Astrocyte of the spinal cord (primary cell): ENCODE measurements around the gene ROBO2.

Experiments
- DNase-seq: peaks from one replicate; pipeline ENCODE4 v3.0.0; 2011; ENCODE audit warnings: low read depth, low spot score
- H3K4me3 ChIP-seq: 2 replicates; pipeline ENCODE4 v1.5.1; 2011; ENCODE audit warnings: low read depth, mild to moderate bottlenecking, low read length, moderate library complexity
- in situ Hi-C: cut with HindIII; loops from 2 replicates; pipeline ENCODE4 v1.10.0; 2017; ENCODE audit warnings: low sequenced_read_pairs
- TF ChIP-seq, protein P1 (sequence below): IDR thresholded peaks from 2 replicates; pipeline ENCODE4 v1.5.1; 2012; ENCODE audit warnings: low read depth, mild to moderate bottlenecking, low read length, inconsistent platforms

Gene ROBO2

GRCh38 chr3:77553240-77553639 lies 513.3 kb downstream of the ROBO2 start:
- H3K4me3 ChIP-seq: no peak overlapping the region
- TF ChIP-seq, protein P1, sequence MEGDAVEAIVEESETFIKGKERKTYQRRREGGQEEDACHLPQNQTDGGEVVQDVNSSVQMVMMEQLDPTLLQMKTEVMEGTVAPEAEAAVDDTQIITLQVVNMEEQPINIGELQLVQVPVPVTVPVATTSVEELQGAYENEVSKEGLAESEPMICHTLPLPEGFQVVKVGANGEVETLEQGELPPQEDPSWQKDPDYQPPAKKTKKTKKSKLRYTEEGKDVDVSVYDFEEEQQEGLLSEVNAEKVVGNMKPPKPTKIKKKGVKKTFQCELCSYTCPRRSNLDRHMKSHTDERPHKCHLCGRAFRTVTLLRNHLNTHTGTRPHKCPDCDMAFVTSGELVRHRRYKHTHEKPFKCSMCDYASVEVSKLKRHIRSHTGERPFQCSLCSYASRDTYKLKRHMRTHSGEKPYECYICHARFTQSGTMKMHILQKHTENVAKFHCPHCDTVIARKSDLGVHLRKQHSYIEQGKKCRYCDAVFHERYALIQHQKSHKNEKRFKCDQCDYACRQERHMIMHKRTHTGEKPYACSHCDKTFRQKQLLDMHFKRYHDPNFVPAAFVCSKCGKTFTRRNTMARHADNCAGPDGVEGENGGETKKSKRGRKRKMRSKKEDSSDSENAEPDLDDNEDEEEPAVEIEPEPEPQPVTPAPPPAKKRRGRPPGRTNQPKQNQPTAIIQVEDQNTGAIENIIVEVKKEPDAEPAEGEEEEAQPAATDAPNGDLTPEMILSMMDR: no peak
- in situ Hi-C loops: no loop called here
- no peak for DNase-seq

DNA sequence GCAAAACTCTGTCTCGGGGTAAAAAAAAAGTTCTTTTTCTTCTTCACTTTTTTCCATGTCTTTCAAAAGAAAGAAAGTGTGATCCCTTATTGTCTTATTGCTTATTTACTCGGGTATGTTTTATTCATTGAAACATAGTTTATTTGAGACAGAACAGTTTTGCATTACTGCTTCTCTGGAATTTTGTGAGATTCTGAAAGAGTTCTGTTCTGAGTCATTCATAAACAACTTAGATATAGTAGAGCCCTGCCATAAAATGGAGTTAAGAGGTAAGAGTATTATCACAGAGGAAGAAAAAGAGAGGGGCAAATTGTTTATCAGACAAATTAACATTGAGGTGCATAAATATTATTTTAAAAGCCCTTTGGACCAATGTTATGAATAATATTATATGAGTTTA lies 522.2 kb downstream of the ROBO2 start:
- no peak overlapping the region for H3K4me3 ChIP-seq
- DNase-seq: no peak
- in situ Hi-C loops: no loop called here
- TF ChIP-seq, protein P1: no peak

DNA sequence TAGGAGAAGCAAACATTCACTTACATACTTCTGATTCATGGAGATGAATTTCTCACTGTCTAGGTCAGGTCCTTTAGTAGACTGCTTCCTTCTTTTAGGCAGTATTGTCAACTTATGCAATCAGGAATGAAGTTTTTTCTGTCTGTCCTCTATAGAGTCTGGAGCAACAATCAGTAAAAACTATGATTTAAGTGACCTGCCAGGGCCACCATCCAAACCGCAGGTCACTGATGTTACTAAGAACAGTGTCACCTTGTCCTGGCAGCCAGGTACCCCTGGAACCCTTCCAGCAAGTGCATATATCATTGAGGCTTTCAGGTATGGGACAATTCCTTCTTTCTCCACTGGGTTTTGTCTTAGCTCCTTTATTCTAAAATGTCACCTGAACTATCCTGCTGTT lies 523.1 kb downstream of the ROBO2 start:
- TF ChIP-seq, protein P1: no peak
- no peak overlapping the region for H3K4me3 ChIP-seq
- in situ Hi-C loops: no loop called here
- no peak for DNase-seq

- H3K4me3 ChIP-seq: no peak overlapping the region
- in situ Hi-C loops: no loop called here
- TF ChIP-seq, protein P1: no peak
- DNase-seq: no peak
Observed at GRCh38 chr3:77566055-77566454, 526.2 kb downstream of the ROBO2 start.

DNA sequence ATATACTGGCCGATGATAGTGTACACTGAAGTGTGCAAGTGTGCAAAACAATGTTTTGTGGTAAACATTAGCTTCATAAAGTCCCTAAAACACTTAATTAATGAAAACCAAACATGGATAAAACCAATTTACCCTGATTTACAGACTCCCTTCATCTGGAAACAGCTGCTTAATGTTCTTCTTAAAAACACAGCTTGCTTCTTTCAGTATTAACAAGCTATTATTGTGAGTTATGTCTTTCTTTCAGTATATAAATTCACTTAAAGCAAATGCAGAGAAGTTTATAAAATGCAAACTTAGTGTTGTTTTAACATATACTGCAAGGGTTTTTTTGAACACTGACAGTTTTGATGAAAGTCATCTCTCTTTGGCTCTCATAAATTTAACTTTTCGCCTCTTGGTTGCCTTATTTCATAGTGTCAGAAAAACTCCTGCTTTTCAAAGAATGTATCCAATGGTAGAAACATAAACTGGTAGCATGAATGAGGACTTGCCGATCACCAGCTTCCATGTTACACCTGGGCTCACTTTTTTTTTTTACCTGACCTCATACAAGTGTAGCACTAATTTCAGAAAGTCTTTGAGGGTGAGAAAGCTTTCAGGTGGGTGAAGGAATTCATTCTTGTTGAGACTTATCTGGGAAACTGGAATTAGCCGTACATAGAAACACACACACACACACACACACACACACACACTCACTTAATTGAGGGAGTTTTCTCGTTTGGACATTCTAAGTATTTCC lies 532.2 kb downstream of the ROBO2 start:
- DNase-seq: no peak

GRCh38 chr3:77577264-77577663 lies 537.4 kb downstream of the ROBO2 start:
- H3K4me3 ChIP-seq: no peak overlapping the region
- TF ChIP-seq, protein P1: no peak
- in situ Hi-C loops: no loop called here
- DNase-seq: no peak

More for the DNA sequence above, 532.2 kb downstream of the ROBO2 start:
- in situ Hi-C loops: no loop called here
- H3K4me3 ChIP-seq: no peak overlapping the region
- TF ChIP-seq, protein P1: no peak
